Brain microvascular endothelial cell (primary cell): Measurements from ENCODE around the gene AGBL4.

Experiments used
- DNase-seq: peaks from one replicate; pipeline ENCODE4 v3.0.0-alpha.2; 2020
- H3K27ac ChIP-seq: fragments of 250-450 bp; sonication (Bioruptor Pico); 2 replicates; pipeline ENCODE4 v1.5.1; 2020; ENCODE audit warnings: mild to moderate bottlenecking, moderate library complexity
- H3K27me3 ChIP-seq: fragments of 250-450 bp; sonication (Bioruptor Pico); replicated peaks from 2 replicates; pipeline ENCODE4 v1.5.1; 2020; ENCODE audit warnings: mild to moderate bottlenecking
- H3K36me3 ChIP-seq: fragments of 250-450 bp; sonication (Bioruptor Pico); replicated peaks from 2 replicates; pipeline ENCODE4 v1.5.1; 2020; ENCODE audit warnings: mild to moderate bottlenecking
- H3K4me3 ChIP-seq: 2 replicates; pipeline ENCODE4 v1.5.1; 2011; ENCODE audit warnings: low read depth, mild to moderate bottlenecking, control low read depth, low read length, moderate library complexity
- CTCF ChIP-seq: IDR thresholded peaks from 2 replicates; pipeline ENCODE4 v1.5.1; 2011; ENCODE audit warnings: low read depth, mild to moderate bottlenecking, moderate library complexity, low read length, control low read depth, inconsistent platforms; ENCODE audit errors: missing control alignments
- in situ Hi-C: cut with HindIII; loops from 2 replicates; pipeline ENCODE4 v1.10.0; 2017; ENCODE audit warnings: low sequenced_read_pairs, low pct_ligation_motif_present

The AGBL4 gene

DNA sequence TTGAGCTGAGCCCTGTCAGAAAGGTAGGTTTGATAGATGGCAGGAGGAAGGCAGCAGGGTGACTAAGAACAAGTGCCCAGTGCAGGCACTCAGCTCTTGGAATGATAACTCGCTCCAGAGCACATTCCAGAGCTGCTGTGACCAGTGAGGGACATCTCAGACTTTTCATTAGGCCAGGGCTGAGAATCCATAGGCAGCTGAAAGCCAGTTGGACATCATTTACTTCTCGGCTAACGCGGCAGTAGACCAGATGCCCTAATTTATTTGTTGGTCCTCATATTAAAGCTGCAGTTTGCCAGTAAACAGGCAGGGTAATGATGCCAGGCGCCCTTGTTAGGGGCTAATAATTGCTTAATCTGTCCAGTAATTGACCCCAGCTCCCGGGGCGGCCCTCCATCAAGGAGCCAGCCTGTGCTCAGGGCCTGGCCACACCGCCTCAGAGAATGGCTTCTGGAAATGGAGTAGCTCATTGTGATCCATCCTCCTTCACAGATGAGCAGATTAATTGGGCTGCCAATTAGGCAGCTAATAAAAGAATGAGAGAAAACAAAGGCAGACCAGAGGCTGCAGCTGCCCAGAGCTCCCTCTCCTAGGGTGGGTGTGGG, 1369.0 kb downstream of the AGBL4 start:
- no peaks in the 10 kb centered on the region for H3K36me3 ChIP-seq
- no peak overlapping the region for H3K27ac ChIP-seq
- DNase-seq, result no peak
- H3K4me3 ChIP-seq, result no peak overlapping the region
- no peaks in the 10 kb centered on the region for H3K27me3 ChIP-seq
- no peak for TF ChIP-seq CTCF
- in situ Hi-C loops, result no loop called here

DNA sequence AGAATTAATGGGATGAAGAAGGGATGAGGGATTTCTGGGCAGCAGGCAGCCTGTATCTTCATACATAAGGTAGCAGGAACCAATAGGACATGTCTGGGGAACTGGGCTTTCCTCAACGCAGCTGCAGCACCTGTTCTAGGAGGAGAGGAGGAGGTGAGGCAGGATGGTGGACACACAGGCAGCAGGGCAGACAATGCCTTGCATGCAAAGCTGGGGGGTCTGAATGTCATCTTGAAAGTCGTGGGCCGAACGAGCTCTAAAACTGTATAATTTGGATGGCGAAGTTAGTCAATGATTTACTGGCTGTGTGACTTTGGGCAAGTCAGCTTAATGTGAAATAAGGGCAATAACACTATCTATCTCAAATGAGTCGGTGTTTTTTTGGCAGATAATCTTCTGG, 1371.4 kb downstream of the AGBL4 start:
- in situ Hi-C loops, result no loop called here
- no peaks in the 10 kb centered on the region for H3K36me3 ChIP-seq
- DNase-seq, result no peak
- H3K4me3 ChIP-seq, result no peak overlapping the region
- TF ChIP-seq CTCF, result no peak
- H3K27ac ChIP-seq, result no peak overlapping the region
- no peaks in the 10 kb centered on the region for H3K27me3 ChIP-seq

DNA sequence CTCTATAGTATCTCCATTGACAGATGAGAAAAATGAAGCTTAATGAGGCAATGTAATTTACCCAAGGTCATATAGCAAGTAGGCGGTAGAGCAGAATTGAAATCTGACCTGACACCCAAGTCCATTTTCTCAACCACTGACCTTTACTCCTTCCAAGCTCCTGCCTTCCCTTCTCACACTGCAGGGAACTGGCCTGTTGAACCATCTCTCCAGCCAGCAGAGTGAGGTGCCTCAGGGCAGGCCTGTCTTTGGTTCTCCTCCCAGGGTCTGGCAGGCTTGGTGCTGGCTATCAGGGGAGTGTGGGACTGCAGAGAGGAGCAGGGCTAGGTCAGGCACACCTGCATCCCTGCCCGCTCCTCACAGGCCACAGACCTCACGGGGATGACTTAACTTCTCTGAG, 1373.9 kb downstream of the AGBL4 start:
- Histone ChIP-seq H3K27ac (no peak overlapping the region), H3K36me3 (no peaks in the 10 kb centered on the region), H3K27me3 (no peaks in the 10 kb centered on the region), H3K4me3 (no peak overlapping the region)
- no peak for TF ChIP-seq CTCF
- in situ Hi-C loops, result no loop called here
- no peak for DNase-seq

GRCh38 chr1:48645883-48646282, 1377.9 kb downstream of the AGBL4 start:
- no peak overlapping the region for H3K27ac ChIP-seq
- no peaks in the 10 kb centered on the region for H3K36me3 ChIP-seq
- no peaks in the 10 kb centered on the region for H3K27me3 ChIP-seq
- no peak for TF ChIP-seq CTCF
- in situ Hi-C loops, result no loop called here
- no peak overlapping the region for H3K4me3 ChIP-seq
- DNase-seq, result no peak

DNA sequence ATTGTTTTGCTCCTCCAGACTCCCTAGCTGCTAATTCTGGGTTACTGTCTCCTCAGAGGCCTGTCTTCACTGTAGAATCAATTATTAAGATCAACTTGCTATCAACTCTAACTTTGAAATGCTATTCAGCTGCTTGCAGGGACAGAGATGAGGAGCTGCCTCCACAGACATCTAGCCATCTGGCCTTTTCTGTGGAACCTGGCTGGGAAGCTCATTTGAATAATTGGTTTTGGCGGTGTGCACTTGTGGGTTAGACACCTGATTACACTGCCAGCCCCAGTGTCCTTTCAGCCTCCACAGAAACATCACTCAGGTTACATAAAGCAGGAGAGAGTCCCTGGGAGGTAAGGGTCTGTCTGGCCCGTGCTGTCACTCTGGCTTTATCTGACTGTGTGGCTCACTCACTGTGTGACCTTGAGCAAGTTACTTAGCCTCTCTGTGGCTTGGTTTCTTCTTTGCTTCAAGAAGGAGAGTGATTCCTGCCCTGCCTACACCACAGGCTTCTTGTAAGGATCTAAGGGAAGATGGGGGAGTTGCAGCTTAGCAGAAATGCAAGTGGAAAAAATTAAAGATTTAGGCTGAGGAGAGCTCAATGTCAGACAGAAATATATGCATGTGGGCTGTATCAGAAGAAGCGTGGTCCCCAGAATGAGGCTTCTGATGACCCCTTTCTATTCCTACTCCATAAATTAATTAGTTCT, 1378.7 kb downstream of the AGBL4 start:
- Histone ChIP-seq H3K27ac (no peak overlapping the region), H3K27me3 (no peaks in the 10 kb centered on the region), H3K4me3 (no peak overlapping the region), H3K36me3 (no peaks in the 10 kb centered on the region)
- no peak for TF ChIP-seq CTCF
- no peak for DNase-seq
- in situ Hi-C loops, result no loop called here
